NCI-H1694 treated with DMSO at 0.1 percent for 48 hours (cell line): ENCODE results near the gene ERN1.

ENCODE experiments used
- DNase-seq: peaks from one replicate; lab custom pipeline; 2025; lab: John Stamatoyannopoulos, UW

ERN1 gene

GRCh38 chr17:64157669-64158180 is 27.8 kb upstream of the ERN1 start:
- no peak for DNase-seq

- no peak for DNase-seq
Observed at GRCh38 chr17:64156670-64157069, 26.7 kb upstream of the ERN1 start.

- DNase-seq = no peak
Observed at GRCh38 chr17:64155751-64156544, 26.0 kb upstream of the ERN1 start.

- DNase-seq = no peak
Observed at GRCh38 chr17:64155129-64155528, 25.2 kb upstream of the ERN1 start.

GRCh38 chr17:64154717-64155116 is 24.8 kb upstream of the ERN1 start:
- DNase-seq = no peak

GRCh38 chr17:64154313-64154695 is 24.4 kb upstream of the ERN1 start:
- DNase-seq = no peak

- no peak for DNase-seq
Observed at GRCh38 chr17:64153565-64154312, 23.8 kb upstream of the ERN1 start.

- DNase-seq = peak; percentile 10
Observed at GRCh38 chr17:64152428-64153125, 22.6 kb upstream of the ERN1 start.

GRCh38 chr17:64151016-64151368 is 21.0 kb upstream of the ERN1 start:
- DNase-seq = no peak

GRCh38 chr17:64150237-64151015 is 20.5 kb upstream of the ERN1 start:
- DNase-seq = no peak

- DNase-seq = no peak
Observed at GRCh38 chr17:64149196-64149595, 19.3 kb upstream of the ERN1 start.

- no peak for DNase-seq
Observed at GRCh38 chr17:64148699-64149098, 18.8 kb upstream of the ERN1 start.

GRCh38 chr17:64148017-64148631 is 18.2 kb upstream of the ERN1 start:
- peak; percentile 48 for DNase-seq

GRCh38 chr17:64147110-64148016 is 17.4 kb upstream of the ERN1 start:
- no peak for DNase-seq

GRCh38 chr17:64146418-64147109 is 16.6 kb upstream of the ERN1 start:
- peak; percentile 23 for DNase-seq

- DNase-seq = peak; percentile 98
Observed at GRCh38 chr17:64145751-64146417, 15.9 kb upstream of the ERN1 start.

GRCh38 chr17:64145375-64145750 is 15.4 kb upstream of the ERN1 start:
- DNase-seq = no peak

- DNase-seq = no peak
Observed at GRCh38 chr17:64139542-64139941, 9.6 kb upstream of the ERN1 start.

- DNase-seq = no peak
Observed at GRCh38 chr17:64138441-64138840, 8.5 kb upstream of the ERN1 start.
